CD14-positive monocyte (primary cell): ENCODE data around the gene FANCL. TPM values are rescaled to one million over a fixed set of nuclear protein-coding genes. Genes with fewer than 3 reads are reported as not detected.
A peak's percentile ranks its signal among the peaks of the same experiment; 100 is the strongest.

Experiments used
- DNase-seq, 3 donors: peaks; one replicate each; pipeline ENCODE4 v3.0.0-alpha.2; 2011 to 2022
- H2AFZ ChIP-seq: 2 replicates; pipeline ENCODE4 v1.6.0; 2012; ENCODE audit warnings: mild to moderate bottlenecking, low read depth, low read length, inconsistent platforms; ENCODE audit not compliant: insufficient read depth, poor library complexity, severe bottlenecking
- H3K27ac ChIP-seq, 2 donors: 1 replicate in 1 of 2; 2 replicates in 1 of 2; pipeline ENCODE4 v1.5.1; 2012 to 2013; ENCODE audit warnings: low read length in 2 of 2, control low read depth in 1 of 2, inconsistent platforms in 1 of 2, low read depth in 1 of 2, mild to moderate bottlenecking in 1 of 2
- H3K27me3 ChIP-seq, 2 donors: one replicate each; pipeline versions ENCODE4 v1.6.0 to v1.6.1; 2011 to 2013; ENCODE audit warnings: low read length in 2 of 2; ENCODE audit not compliant: control insufficient read depth in 2 of 2, insufficient read depth in 2 of 2
- H3K36me3 ChIP-seq, 2 donors: replicated peaks in 1 of 2; 1 replicate in 1 of 2; 2 replicates in 1 of 2; pipeline versions ENCODE4 v1.5.1 to v1.6.1; 2012 to 2013; ENCODE audit warnings: low read length in 2 of 2, control low read depth in 1 of 2, inconsistent platforms in 1 of 2, mild to moderate bottlenecking in 1 of 2; ENCODE audit not compliant: insufficient read depth in 2 of 2, control insufficient read depth in 1 of 2
- H3K4me1 ChIP-seq, 2 donors: 1 replicate in 1 of 2; 2 replicates in 1 of 2; pipeline versions ENCODE4 v1.5.1 to v1.6.1; 2012 to 2013; ENCODE audit warnings: low read length in 2 of 2, control low read depth in 1 of 2, inconsistent platforms in 1 of 2, mild to moderate bottlenecking in 1 of 2, moderate library complexity in 1 of 2; ENCODE audit not compliant: insufficient read depth in 2 of 2, control insufficient read depth in 1 of 2
- H3K4me2 ChIP-seq: replicated peaks from 2 replicates; pipeline ENCODE3; 2012; ENCODE audit warnings: low read length, moderate library complexity, mild to moderate bottlenecking; ENCODE audit not compliant: poor library complexity, severe bottlenecking; ENCODE audit errors: extremely low read depth
- H3K4me3 ChIP-seq, 3 experiments: fragments of 200-600 bp in 1 of 3; sonication (generic) in 1 of 3; replicated peaks in 1 of 3; 1 replicate in 2 of 3; 2 replicates in 1 of 3; pipeline ENCODE4 v1.5.1; 2011 to 2013; ENCODE audit warnings: low read length in 3 of 3, mild to moderate bottlenecking in 3 of 3, control low read depth in 2 of 3, low read depth in 2 of 3, inconsistent platforms in 1 of 3, moderate library complexity in 1 of 3
- H3K79me2 ChIP-seq: 2 replicates; pipeline ENCODE4 v1.6.0; 2012; ENCODE audit warnings: mild to moderate bottlenecking, control low read depth, inconsistent platforms, low read length, moderate library complexity; ENCODE audit not compliant: insufficient read depth
- H3K9ac ChIP-seq: 2 replicates; pipeline ENCODE4 v1.6.0; 2017; ENCODE audit warnings: low read length, mild to moderate bottlenecking; ENCODE audit not compliant: insufficient read depth, poor library complexity, severe bottlenecking
- H3K9me3 ChIP-seq, 2 donors: replicated peaks in 1 of 2; 1 replicate in 1 of 2; 2 replicates in 1 of 2; pipeline versions ENCODE4 v1.5.1 to v1.6.1; 2012 to 2013; ENCODE audit warnings: low read length in 2 of 2, control low read depth in 1 of 2; ENCODE audit not compliant: control insufficient read depth in 1 of 2, insufficient read depth in 1 of 2
- H4K20me1 ChIP-seq: 2 replicates; pipeline ENCODE4 v1.6.0; 2012; ENCODE audit warnings: mild to moderate bottlenecking, low read length, control low read depth, moderate library complexity; ENCODE audit not compliant: insufficient read depth
- H3K27ac Mint-ChIP-seq, 7 donors: one replicate each; pipeline ENCODE4 v1.8.0; 2020; ENCODE audit warnings: mild to moderate bottlenecking in 7 of 7, mixed read lengths in 7 of 7, moderate library complexity in 6 of 7, inconsistent platforms in 2 of 7
- H3K27me3 Mint-ChIP-seq, 3 donors: one replicate each; pipeline ENCODE4 v1.8.0; 2021 to 2022; ENCODE audit warnings: low read depth in 3 of 3, mild to moderate bottlenecking in 3 of 3, mixed read lengths in 3 of 3, moderate library complexity in 3 of 3, inconsistent platforms in 1 of 3
- H3K36me3 Mint-ChIP-seq, 2 donors: one replicate each; pipeline ENCODE4 v1.8.0; 2020; ENCODE audit warnings: mixed read lengths in 2 of 2, inconsistent platforms in 1 of 2, mild to moderate bottlenecking in 1 of 2
- H3K4me1 Mint-ChIP-seq: one replicate; pipeline ENCODE4 v1.8.0; 2020; ENCODE audit warnings: mild to moderate bottlenecking, mixed read lengths
- H3K4me3 Mint-ChIP-seq, 2 donors: one replicate each; pipeline ENCODE4 v1.8.0; 2020; ENCODE audit warnings: mild to moderate bottlenecking in 2 of 2, mixed read lengths in 2 of 2, moderate library complexity in 1 of 2
- H3K9me3 Mint-ChIP-seq, 7 donors: one replicate each; pipeline ENCODE4 v1.8.0; 2020 to 2022; ENCODE audit warnings: mixed read lengths in 7 of 7, mild to moderate bottlenecking in 6 of 7, moderate library complexity in 6 of 7, inconsistent platforms in 2 of 7
- CTCF ChIP-seq: fragments of 200-600 bp; IDR thresholded peaks from one replicate; pipeline ENCODE4 v1.8.0; 2022; ENCODE audit warnings: antibody characterized with exemption, mild to moderate bottlenecking
- WGBS: methylation state at CpG from one replicate; pipeline ENCODE4 v1.1.5; 2013; ENCODE audit warnings: missing lambda C conversion rate; ENCODE audit not compliant: insufficient coverage; 5-methylcytosine and 5-hydroxymethylcytosine counted together
- intact Hi-C, 2 donors: fragments of 100-400 bp; cut with micrococcal nuclease; formaldehyde crosslinking; loops; one replicate each; pipeline versions ENCODE4 v1.15.0 to v1.15.1; 2023
- polyA minus RNA-seq: library from RNA; depleted of rRNA, polyadenylated mRNA; stranded (reverse); fragments of >200 nt; gene quantifications from 2 replicates; pipeline ENCODE4 v1.2.3, GENCODE V29; 2012
- polyA plus RNA-seq, 3 donors: library from polyadenylated mRNA; depleted of rRNA in 1 of 3; unstranded in 2 of 3; stranded (reverse) in 1 of 3; fragments of 300-500 nt in 2 of 3; fragments of >200 nt in 1 of 3; fragmentation: Illumina TruSeq in 2 of 3; gene quantifications; 1 replicate in 2 of 3; 2 replicates in 1 of 3; pipeline ENCODE4 v1.2.3, GENCODE V29; 2012 to 2021
- total RNA-seq, 12 experiments: library from RNA in 1 of 12; stranded (reverse) in 1 of 12; fragments of 120-200 nt in 1 of 12; gene quantifications; one replicate each; pipeline ENCODE4 v1.2.4 and lab custom pipeline; 2013 to 2026; ENCODE audit warnings: mixed read lengths in 6 of 12, inconsistent platforms in 1 of 12

Gene FANCL
- total RNA-seq (2013), result 5.7 TPM
- polyA plus RNA-seq (1 to 10 TPM; 2.2 to 2.6 (median 2.5) TPM), polyA minus RNA-seq (3.5 and 6.9 TPM in 2 replicates), total RNA-seq (lab: John Stamatoyannopoulos, UW) (9.6 to 51.6 (median 29.2) reads per million in 11 experiments)

GRCh38 chr2:58240670-58241545, at the start of gene FANCL:
FANCL (minus strand) TSS chr2:58241325; CDS start chr2:58241313, 12 bp downstream.
- H3K4me1 ChIP-seq, result peaks cover 7 to 9% of the 10 kb centered on the region in 2 donors
- H3K4me3 Mint-ChIP-seq, result peak within 1 kb of the TSS; percentile 96
- no peaks in the 10 kb centered on the region for H3K36me3 ChIP-seq
- TF ChIP-seq CTCF, result no peak
- peak within 1 kb of the TSS; percentile 72 for H3K9ac ChIP-seq
- peaks cover 0 to 3% of the 10 kb centered on the region in 2 donors for H3K36me3 Mint-ChIP-seq
- H3K27ac Mint-ChIP-seq, result peak within 1 kb of the TSS; percentile 61 to 89 (median 88)
- peaks cover 51% of the 10 kb centered on the region for H3K79me2 ChIP-seq
- H4K20me1 ChIP-seq, result no peaks in the 10 kb centered on the region
- peaks cover 0 to 6% (median under 1%) of the 10 kb centered on the region in 3 donors for H3K27me3 Mint-ChIP-seq
- intact Hi-C loops, result no loop called here
- WGBS, result under 1% methylated on average over 50 of the region's 59 CpGs
- H3K27me3 ChIP-seq, result no peaks in the 10 kb centered on the region
- H3K4me1 Mint-ChIP-seq, result peaks cover 21% of the 10 kb centered on the region
- H3K9me3 ChIP-seq, result no peaks in the 10 kb centered on the region
- H3K4me3 ChIP-seq, result peak within 1 kb of the TSS; percentile 71 to 85 (median 75)
- peak within 1 kb of the TSS; percentile 91 for H2AFZ ChIP-seq
- peaks cover 0 to 2% (median 0%) of the 10 kb centered on the region in 7 donors for H3K9me3 Mint-ChIP-seq
- DNase-seq, result peak; percentile 49 to 74 (median 64)
- peak within 1 kb of the TSS; percentile 94 for H3K4me2 ChIP-seq
- peak within 1 kb of the TSS; percentile 33 to 73 for H3K27ac ChIP-seq

GRCh38 chr2:58289029-58289428, 47.9 kb upstream of the FANCL start:
- no peak overlapping the region for H3K4me3 Mint-ChIP-seq
- WGBS, result 83% methylated on average over 1 of the region's 3 CpGs
- intact Hi-C loops, result no loop called here

More at GRCh38 chr2:58289029-58289428, 47.9 kb upstream of the FANCL start:
- Mint-ChIP-seq H3K9me3 (peaks cover 0 to 8% (median 2%) of the 10 kb centered on the region in 7 donors), H3K27me3 (peaks cover 0 to 3% (median 0%) of the 10 kb centered on the region in 3 donors), H3K36me3 (no peaks in the 10 kb centered on the region), H3K4me1 (no peaks in the 10 kb centered on the region), H3K27ac (no peak overlapping the region)
- no peaks in the 10 kb centered on the region for H4K20me1 ChIP-seq
- H3K4me1 ChIP-seq, result no peaks in the 10 kb centered on the region
- TF ChIP-seq CTCF, result no peak
- H3K27me3 ChIP-seq, result no peaks in the 10 kb centered on the region
- no peak overlapping the region for H2AFZ ChIP-seq
- H3K27ac ChIP-seq, result no peak overlapping the region
- H3K79me2 ChIP-seq, result no peaks in the 10 kb centered on the region
- no peak for DNase-seq
- no peak overlapping the region for H3K9ac ChIP-seq
- no peaks in the 10 kb centered on the region for H3K36me3 ChIP-seq
- H3K9me3 ChIP-seq, result peaks cover 0 to 3% of the 10 kb centered on the region in 2 donors
- no peak overlapping the region for H3K4me2 ChIP-seq
- no peak overlapping the region for H3K4me3 ChIP-seq
